GM10266 (cell line): ENCODE data around the gene PRRX2.
"Not testable (repeated sequence)": the region's sequence is repeated elsewhere in the genome, so short reads cannot be mapped to it uniquely, and the experiment has no call there.

ENCODE experiments used
- DNase-seq: peaks from one replicate; pipeline ENCODE4 v3.0.0; 2012; ENCODE audit errors: extremely low spot score
- CTCF ChIP-seq: IDR thresholded peaks from 2 replicates; pipeline ENCODE4 v1.5.1; 2012; ENCODE audit warnings: mild to moderate bottlenecking, low read depth; ENCODE audit not compliant: control insufficient read depth, insufficient read depth; ENCODE audit errors: missing control alignments

Gene PRRX2

GRCh38 chr9:129630967-129631673 lies 34.3 kb upstream of the PRRX2 start:
- no peak for TF ChIP-seq CTCF
- no peak for DNase-seq

GRCh38 chr9:129631674-129632129 lies 33.7 kb upstream of the PRRX2 start:
- no peak for TF ChIP-seq CTCF
- DNase-seq: no peak

DNA sequence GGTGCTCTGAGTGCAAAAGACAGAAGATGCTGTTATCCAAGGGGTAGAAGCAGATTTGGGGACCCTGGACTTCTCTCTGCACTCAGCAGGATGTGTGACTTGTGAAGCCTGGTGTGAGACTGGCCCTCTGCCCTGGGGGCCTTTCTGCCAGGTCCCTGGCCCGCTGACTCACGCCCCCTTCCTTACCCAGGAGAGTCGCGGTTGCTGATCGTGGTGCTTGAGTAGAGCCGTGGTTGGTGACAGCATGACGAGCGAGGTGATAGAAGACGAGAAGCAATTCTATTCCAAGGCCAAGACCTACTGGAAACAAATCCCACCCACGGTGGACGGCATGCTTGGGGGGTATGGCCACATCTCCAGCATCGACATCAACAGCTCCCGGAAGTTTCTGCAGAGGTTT lies 33.0 kb upstream of the PRRX2 start:
- no peak for DNase-seq

GRCh38 chr9:129633207-129633606 lies 32.2 kb upstream of the PRRX2 start:
- no peak for TF ChIP-seq CTCF
- DNase-seq: no peak

More for the DNA sequence above, 33.0 kb upstream of the PRRX2 start:
- TF ChIP-seq CTCF: no peak

- no peak for TF ChIP-seq CTCF
- DNase-seq: no peak
Measured at GRCh38 chr9:129633848-129634247, 31.6 kb upstream of the PRRX2 start.

- DNase-seq: no peak
- no peak for TF ChIP-seq CTCF
Measured at GRCh38 chr9:129635099-129636065, 30.1 kb upstream of the PRRX2 start.

GRCh38 chr9:129636343-129636742 lies 29.1 kb upstream of the PRRX2 start:
- not testable (repeated sequence) for DNase-seq
